Measurements from ENCODE around the gene PDCD5. TPM values are rescaled to one million over a fixed set of nuclear protein-coding genes. Genes with fewer than 3 reads are reported as not detected.

PDCD5 gene
- total RNA-seq, 4 donors from 2014 or later: 14.7 to 82.6 (median 48.7) TPM

GRCh38 chr19:32614916-32615315, 33.9 kb downstream of the PDCD5 start:
- intact Hi-C loops (cut with DNase I; ENCODE audit: low total_unique reads): no loop called here
- Histone ChIP-seq H3K27ac (no peak overlapping the region), H3K4me1 (no peaks in the 10 kb centered on the region), H3K36me3 (no peaks in the 10 kb centered on the region), H3K9me3 (no peaks in the 10 kb centered on the region), H3K27me3 (no peaks in the 10 kb centered on the region), H3K4me3 (no peak overlapping the region)
- no peak for TF ChIP-seq POLR2A (IDR thresholded peaks at IDR 0.05)
- TF ChIP-seq CTCF (IDR thresholded peaks at IDR 0.05): no peak
- DNase-seq: no peak

- Histone ChIP-seq H3K27ac (no peak overlapping the region), H3K36me3 (no peaks in the 10 kb centered on the region), H3K27me3 (no peaks in the 10 kb centered on the region), H3K9me3 (no peaks in the 10 kb centered on the region), H3K4me1 (no peaks in the 10 kb centered on the region), H3K4me3 (no peak overlapping the region)
- intact Hi-C loops (cut with DNase I; ENCODE audit: low total_unique reads): no loop called here
- DNase-seq: no peak
- TF ChIP-seq CTCF (IDR thresholded peaks at IDR 0.05) (no peak), POLR2A (IDR thresholded peaks at IDR 0.05) (no peak)
Measured at GRCh38 chr19:32615569-32615968, 34.6 kb downstream of the PDCD5 start.

- intact Hi-C loops (cut with DNase I; ENCODE audit: low total_unique reads): no loop called here
- no peak for DNase-seq
- Histone ChIP-seq H3K9me3 (no peaks in the 10 kb centered on the region), H3K36me3 (no peaks in the 10 kb centered on the region), H3K27ac (no peak overlapping the region), H3K27me3 (no peaks in the 10 kb centered on the region), H3K4me1 (no peaks in the 10 kb centered on the region), H3K4me3 (no peak overlapping the region)
- TF ChIP-seq CTCF (IDR thresholded peaks at IDR 0.05): no peak
- TF ChIP-seq POLR2A (IDR thresholded peaks at IDR 0.05): no peak
Measured at GRCh38 chr19:32619051-32619685, 38.2 kb downstream of the PDCD5 start.

GRCh38 chr19:32622002-32622401, 41.0 kb downstream of the PDCD5 start:
- no peaks in the 10 kb centered on the region for H3K36me3 ChIP-seq
- H3K4me3 ChIP-seq: no peak overlapping the region
- no peaks in the 10 kb centered on the region for H3K9me3 ChIP-seq
- intact Hi-C loops (cut with DNase I; ENCODE audit: low total_unique reads): no loop called here
- no peaks in the 10 kb centered on the region for H3K27me3 ChIP-seq
- TF ChIP-seq POLR2A (IDR thresholded peaks at IDR 0.05): no peak
- no peak for TF ChIP-seq CTCF (IDR thresholded peaks at IDR 0.05)
- H3K4me1 ChIP-seq: no peaks in the 10 kb centered on the region
- no peak overlapping the region for H3K27ac ChIP-seq
- no peak for DNase-seq

GRCh38 chr19:32624410-32624809, 43.4 kb downstream of the PDCD5 start:
- no peaks in the 10 kb centered on the region for H3K4me1 ChIP-seq
- DNase-seq: no peak
- no peaks in the 10 kb centered on the region for H3K36me3 ChIP-seq
- TF ChIP-seq POLR2A (IDR thresholded peaks at IDR 0.05) (no peak), CTCF (IDR thresholded peaks at IDR 0.05) (no peak)
- no peak overlapping the region for H3K27ac ChIP-seq
- intact Hi-C loops (cut with DNase I; ENCODE audit: low total_unique reads): no loop called here
- H3K4me3 ChIP-seq: no peak overlapping the region
- no peaks in the 10 kb centered on the region for H3K27me3 ChIP-seq
- no peaks in the 10 kb centered on the region for H3K9me3 ChIP-seq

All from uterus (tissue), 4 donors.